Measurements from ENCODE around the gene RASSF7.
"Not testable (repeated sequence)": the region's sequence is repeated elsewhere in the genome, so short reads cannot be mapped to it uniquely, and the experiment has no call there.

RASSF7 gene

DNA sequence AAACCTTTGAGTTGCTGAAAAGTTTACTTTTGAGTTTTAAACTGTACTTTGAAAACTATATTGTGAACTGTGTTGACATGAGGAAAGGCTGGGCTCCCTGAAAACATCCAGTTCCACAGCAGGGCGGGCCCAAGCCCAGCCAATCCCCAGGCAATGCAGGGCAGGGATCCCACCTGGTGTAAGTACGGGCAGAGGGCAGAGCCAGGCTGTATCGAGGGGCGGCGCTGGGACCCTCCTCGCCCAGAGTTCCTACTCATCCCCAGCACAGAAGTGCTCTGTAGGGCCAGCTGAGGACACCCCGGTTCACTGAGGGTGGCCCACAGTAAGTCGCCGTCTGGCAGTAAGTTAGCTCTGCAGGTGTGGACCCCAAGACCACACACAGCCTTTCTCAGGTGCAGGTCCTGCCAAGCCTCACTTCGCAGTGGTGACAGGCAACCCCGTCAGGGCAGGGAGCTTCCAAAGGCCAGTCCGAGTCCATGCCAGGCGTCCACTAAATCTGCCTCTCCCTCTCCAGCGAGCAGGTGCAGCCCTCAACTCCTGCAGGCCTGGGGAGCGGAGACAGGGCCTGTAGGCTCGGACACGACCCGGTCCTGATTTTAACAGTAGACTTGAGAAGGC is 6.3 kb downstream of the RASSF7 start:
- no peak for DNase-seq (ENCODE audit: low read depth)

DNA sequence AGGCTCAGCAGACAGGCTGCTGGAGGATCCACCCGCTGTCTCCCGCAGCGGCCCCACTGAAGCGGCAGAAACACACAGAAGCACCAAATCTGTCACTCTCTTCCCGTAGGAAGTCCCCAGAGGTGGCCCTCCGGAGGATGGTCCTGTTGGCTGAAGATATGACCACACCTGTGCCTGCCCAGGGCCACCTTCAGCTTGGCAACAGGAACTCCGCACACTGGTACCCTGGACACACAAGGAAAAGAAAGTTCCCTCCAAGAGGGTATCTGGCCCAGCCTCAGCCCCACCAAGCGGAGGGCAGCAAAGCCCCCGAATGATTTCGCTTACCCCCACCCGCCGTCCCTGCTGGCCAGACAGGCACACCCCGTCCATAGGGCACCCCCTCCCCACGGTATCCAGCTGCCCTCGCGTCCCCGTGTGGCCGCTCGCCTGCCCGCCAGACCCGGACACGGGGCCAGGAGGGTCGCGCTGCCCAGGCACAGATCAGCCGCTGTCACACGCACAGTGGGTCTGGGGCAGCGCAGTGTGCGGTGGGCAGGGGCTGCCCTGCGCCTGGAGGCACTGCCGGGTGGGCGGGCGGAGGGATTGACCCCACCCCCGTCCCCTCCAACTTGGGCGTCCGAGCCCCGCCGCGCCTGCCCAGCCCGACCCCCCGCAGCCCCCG is 7.0 kb downstream of the RASSF7 start:
- DNase-seq (ENCODE audit: low read depth): no peak

DNA sequence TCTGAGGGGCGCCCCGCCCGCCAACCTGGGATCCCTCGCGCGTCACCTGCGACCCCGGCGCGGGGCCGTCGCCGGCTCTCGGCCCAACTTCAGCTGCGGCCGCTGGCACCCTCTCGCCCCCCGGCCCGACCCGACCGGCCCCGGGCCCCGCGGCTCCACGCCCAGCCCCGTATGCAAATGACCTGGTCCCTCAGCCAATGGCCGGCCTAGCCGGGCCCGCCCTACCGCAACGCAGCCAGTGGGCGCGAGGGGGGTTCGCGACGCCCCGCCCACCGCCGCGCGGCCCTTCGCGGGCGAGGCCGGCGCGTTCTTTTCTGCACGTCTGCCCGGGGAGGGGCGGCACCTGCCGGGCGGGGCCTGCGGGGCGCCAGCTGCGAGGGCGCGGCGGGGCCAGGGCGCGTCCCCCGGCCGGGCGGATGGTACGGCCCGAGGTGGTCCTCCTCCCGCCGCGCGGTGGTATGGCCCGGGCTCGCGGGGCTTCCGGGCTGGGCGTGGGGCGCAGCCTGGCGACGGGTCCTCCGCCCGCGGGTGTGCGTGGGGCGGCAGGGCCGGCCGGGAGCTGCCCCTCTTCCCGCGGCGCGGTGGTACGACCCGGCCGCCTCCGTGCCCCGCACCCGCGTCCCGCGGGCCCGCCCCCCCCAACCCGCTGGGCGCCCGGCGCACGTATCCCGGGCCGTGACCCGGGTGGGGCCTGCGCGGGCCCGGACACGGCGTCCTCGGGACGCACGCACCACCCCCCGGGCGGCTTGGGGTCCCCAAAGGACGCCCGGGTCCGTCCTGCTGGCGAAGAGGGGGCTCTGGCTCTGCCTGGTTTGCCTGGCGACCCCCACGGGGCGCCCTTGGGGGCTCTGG is 7.8 kb downstream of the RASSF7 start:
- DNase-seq (ENCODE audit: low read depth): peak; percentile 81

- DNase-seq (ENCODE audit: low read depth): no peak
Observed at GRCh38 chr11:569158-569885, 8.6 kb downstream of the RASSF7 start.

DNA sequence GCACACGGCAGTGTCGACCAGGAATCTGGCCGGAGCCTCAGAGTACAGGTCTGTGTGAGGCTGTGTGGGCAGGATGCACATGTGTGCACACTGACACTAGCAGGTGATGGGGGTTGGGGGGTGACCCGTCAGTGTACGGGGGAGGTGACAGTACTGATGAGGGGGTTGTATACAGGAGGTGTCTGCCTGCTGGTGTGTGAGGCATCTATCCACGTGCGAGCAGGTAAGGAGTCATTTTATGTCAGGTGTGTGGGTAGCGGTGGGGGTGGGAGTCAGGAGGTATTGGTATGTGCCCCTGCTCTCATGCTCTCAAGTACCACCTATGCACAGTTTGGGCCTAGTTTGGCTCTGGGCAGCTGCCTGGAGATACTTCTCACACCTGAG is 11.0 kb downstream of the RASSF7 start:
- no peak for DNase-seq (ENCODE audit: low read depth)

DNA sequence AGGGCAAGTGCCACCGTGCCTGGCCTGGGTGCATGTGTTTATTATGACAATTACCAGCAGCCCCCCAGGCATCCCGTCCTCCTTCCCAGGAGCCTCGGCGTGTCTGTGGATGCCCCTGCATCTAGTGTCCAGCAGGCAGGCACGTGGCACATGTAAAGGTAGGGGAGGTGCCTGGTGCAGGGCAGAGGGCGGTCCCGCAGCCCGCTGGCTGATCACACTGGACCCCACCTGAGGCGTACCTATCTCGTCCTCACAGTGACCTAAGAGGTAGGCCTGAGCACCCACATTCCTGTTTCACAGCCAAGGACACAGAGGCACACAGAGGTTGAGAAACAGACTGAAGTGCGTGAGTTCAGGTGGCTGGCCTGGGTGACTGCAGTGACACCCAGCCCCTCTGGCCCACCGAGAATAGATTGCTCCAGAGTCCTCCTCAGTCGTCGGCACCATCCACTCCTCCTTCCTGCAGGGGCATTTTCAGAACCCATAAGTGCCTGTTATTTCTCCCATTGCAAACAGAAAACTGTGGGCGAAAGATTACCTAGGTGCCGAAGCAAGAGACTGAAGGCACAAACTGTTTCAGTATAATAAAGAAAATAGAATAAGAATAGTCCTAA is 12.5 kb downstream of the RASSF7 start:
- DNase-seq (ENCODE audit: low read depth): no peak

GRCh38 chr11:574031-574570 is 13.3 kb downstream of the RASSF7 start:
- DNase-seq (ENCODE audit: low read depth): not testable (repeated sequence)

- no peak for DNase-seq (ENCODE audit: low read depth)
Observed at GRCh38 chr11:574632-575312, 14.0 kb downstream of the RASSF7 start.

DNA sequence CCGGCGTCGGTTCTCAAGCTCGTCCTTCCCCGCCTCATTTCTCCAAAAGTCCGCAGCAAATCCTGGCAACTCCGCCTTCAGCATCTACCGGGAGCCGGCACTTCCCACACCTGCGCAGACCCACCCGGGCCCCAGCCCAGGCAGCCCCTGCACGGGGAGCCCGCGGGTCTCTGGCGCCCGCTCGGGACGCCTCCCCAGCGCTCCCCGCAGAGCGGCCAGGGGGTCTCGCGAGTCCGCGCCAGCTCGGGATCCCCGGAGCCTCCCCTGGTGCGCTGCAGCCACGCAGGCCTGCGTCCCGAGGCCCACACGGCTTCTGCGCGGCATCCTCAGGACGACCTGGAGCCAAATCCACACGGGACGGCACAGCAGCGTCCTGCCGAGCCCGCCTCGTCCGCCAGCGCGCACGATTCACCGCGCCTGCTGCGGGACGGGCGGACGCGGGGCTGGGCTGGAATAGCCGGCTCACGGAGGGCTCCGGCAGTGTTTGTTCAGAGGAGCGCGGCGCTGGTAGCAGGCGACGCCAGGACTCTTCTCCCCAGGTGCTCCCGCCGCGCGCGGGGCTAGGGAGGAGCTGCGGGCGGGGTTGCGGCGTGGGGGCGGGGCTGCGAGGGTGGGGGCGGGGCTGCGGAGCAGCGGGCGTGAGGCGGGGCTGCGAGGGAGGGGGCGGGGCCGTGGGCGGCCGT is 14.7 kb downstream of the RASSF7 start:
- DNase-seq (ENCODE audit: low read depth): no peak

DNA sequence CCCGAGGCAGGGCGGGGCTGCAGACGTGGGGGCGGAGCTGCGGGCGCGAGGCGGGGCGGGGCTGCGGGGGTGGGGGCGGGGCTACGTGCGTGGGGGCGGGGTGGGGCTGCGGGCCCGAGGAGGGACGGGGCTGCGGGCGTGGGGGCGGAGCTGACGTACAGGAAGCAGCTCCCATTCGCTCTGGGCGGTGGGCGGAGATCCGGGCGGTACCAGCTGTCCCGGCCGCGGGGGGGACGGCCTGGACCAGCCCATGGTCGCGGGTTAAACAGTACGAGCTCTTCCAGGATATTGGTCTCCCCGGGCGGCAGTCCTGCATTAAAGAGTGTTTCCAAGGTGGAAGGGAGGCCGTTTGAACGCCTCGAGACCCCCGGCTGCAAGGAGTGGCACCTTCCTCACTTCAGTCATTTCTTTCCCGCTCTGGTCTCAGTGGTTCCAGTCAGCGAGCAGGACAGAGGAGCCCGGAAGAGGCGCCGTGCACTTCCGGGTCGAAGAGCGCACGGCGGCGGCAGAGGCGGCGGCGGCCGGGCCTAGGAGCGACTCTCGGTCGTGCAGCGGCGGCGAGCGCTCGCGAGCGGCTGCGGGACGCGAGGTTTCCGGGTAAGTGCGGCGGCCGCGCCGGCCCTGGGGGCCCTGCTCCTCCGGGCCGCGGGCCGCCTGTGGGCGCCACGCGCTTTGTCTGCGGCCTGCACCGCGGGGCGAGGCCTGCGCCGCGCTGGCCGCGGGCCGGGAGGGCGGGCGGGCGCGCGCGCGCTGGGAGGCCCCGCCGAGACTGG is 15.4 kb downstream of the RASSF7 start, which contains the start of gene PHRF1:
PHRF1 (plus strand) TSS at position 475 of the 773 bp plus-strand sequence. CDS start 5,043 bp downstream, outside the sequence.
- peak; percentile 83 for DNase-seq (ENCODE audit: low read depth)

DNA sequence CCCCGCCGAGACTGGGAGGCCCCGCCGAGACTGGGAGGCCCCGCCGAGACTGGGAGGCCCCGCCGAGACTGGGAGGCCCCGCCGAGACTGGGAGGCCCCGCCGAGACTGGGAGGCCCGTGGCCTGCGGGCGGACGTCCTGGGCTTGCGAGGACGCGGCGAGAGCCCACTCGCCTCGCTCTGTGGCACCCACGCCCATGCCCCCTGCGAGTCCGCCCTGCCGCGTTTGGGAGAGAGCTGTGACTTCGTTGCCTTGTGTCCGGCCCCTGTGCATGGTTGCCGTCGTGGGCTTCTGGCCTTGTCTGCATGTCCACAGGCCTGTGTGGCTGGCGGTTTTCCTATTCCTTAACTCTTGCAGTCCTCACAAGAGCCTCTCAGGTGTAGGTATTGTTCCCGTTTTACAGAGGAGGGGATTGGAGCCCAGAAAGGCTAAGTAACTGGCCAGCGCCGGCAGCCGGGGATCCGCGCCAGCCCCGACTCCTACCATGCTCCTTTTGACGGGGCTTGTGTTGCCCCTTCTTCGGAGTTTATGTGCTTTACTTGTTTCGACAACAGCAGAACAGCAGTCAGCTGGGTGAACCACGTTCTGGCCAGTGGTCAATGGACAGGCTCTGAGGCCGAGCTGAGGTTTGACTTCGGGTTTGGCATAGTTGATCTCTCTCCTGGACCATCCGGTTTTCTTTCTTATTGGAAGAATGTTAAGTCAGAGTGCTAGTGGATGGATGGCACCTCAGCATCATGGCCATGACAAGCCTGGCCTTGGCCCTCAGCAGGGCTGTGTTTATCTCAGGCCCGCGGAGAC is 16.2 kb downstream of the RASSF7 start:
- no peak for DNase-seq (ENCODE audit: low read depth)

- DNase-seq (ENCODE audit: low read depth): no peak
Observed at GRCh38 chr11:577611-577894, 16.8 kb downstream of the RASSF7 start.

DNA sequence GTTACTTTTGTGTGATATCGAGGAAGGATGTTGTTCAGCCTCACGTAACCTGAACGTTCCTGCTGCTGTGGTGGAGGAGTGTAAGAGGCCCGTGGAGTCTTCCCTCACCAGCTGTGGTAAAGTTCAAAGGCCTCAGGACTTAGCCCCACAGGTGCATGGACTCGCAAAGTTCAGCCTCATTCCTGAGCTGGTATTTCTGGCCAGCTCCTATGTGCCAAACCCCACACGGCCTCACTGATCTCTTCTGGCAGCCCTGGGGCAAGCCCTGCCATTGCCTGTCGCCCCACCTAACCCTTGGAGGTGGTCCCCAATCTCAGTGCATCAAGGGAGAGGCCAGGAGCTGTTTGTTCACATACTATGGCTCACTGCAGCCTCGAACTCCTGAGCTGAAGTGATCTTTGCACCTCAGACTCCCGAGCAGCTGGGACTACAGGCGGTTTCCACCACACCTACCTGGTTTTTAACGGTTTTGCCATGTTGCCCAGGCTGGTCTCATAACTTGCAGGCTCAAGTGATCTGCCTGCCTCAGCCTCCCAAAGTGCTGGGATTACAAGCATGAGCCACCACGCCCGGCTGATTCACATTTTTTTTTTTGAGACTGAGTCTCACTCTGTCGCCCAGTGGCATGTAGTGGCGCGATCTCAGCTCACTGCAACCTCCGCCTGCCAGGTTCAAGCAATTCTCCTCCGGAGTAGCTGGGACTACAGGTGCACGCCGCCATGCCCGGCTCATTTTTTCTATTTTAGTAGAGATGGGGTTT is 17.7 kb downstream of the RASSF7 start:
- DNase-seq (ENCODE audit: low read depth): no peak

- no peak for DNase-seq (ENCODE audit: low read depth)
Observed at GRCh38 chr11:579830-580601, 19.2 kb downstream of the RASSF7 start.

GRCh38 chr11:581342-581741 is 20.6 kb downstream of the RASSF7 start:
- no peak for DNase-seq (ENCODE audit: low read depth)

GRCh38 chr11:581752-582151 is 21.0 kb downstream of the RASSF7 start:
- DNase-seq (ENCODE audit: low read depth): no peak

GRCh38 chr11:584287-584686 is 23.5 kb downstream of the RASSF7 start:
- DNase-seq (ENCODE audit: low read depth): no peak
